Germinal center (tissue), 1 donor: ENCODE results near the gene TOP3B.
"Not testable (repeated sequence)": the region's sequence is repeated elsewhere in the genome, so short reads cannot be mapped to it uniquely, and the experiment has no call there.

Experiments used
- DNase-seq: peaks from one replicate; pipeline ENCODE4 v3.0.0; 2012; ENCODE audit warnings: mixed read lengths, low spot score

TOP3B gene

GRCh38 chr22:21922370-21923162, 60.0 kb downstream of the TOP3B start:
- no peak for DNase-seq

- no peak for DNase-seq
Measured at GRCh38 chr22:21921729-21922128, 60.9 kb downstream of the TOP3B start.

- DNase-seq: no peak
Measured at GRCh38 chr22:21921184-21921721, 61.3 kb downstream of the TOP3B start.

GRCh38 chr22:21920341-21921183, 62.0 kb downstream of the TOP3B start:
- DNase-seq: no peak

GRCh38 chr22:21919526-21920307, 62.9 kb downstream of the TOP3B start:
- DNase-seq: no peak

- no peak for DNase-seq
Measured at GRCh38 chr22:21918466-21919185, 64.0 kb downstream of the TOP3B start.

- DNase-seq: no peak
Measured at GRCh38 chr22:21917959-21918261, 64.7 kb downstream of the TOP3B start.

GRCh38 chr22:21917181-21917958, 65.2 kb downstream of the TOP3B start:
- DNase-seq: no peak

GRCh38 chr22:21916309-21916918, 66.2 kb downstream of the TOP3B start:
- no peak for DNase-seq

GRCh38 chr22:21915624-21916308, 66.8 kb downstream of the TOP3B start:
- no peak for DNase-seq

- not testable (repeated sequence) for DNase-seq
Measured at GRCh38 chr22:21914033-21914642, 68.4 kb downstream of the TOP3B start.

GRCh38 chr22:21910367-21910766, 72.2 kb downstream of the TOP3B start:
- not testable (repeated sequence) for DNase-seq

- no peak for DNase-seq
Measured at GRCh38 chr22:21909871-21910270, 72.7 kb downstream of the TOP3B start.

GRCh38 chr22:21907638-21908522, 74.7 kb downstream of the TOP3B start:
- DNase-seq: no peak
